Mesothelial cell of epicardium (in vitro differentiated cells): ENCODE measurements around the gene NSG1. TPM values are rescaled to one million over a fixed set of nuclear protein-coding genes. Genes with fewer than 3 reads are reported as not detected.

Experiments
- DNase-seq, 2 experiments: peaks; one replicate each; pipeline ENCODE4 v3.0.0; 2021; ENCODE audit warnings: low spot score in 2 of 2; ENCODE audit not compliant: unreplicated experiment in 2 of 2
- H3K27ac Mint-ChIP-seq: 2 replicates; pipeline ENCODE4 v1.8.0; 2021; ENCODE audit warnings: mixed read lengths
- H3K27me3 Mint-ChIP-seq: 2 replicates; pipeline ENCODE4 v1.8.0; 2021; ENCODE audit warnings: low read depth, mixed read lengths
- H3K36me3 Mint-ChIP-seq: 2 replicates; pipeline ENCODE4 v1.8.0; 2021; ENCODE audit warnings: mixed read lengths
- H3K4me1 Mint-ChIP-seq: 2 replicates; pipeline ENCODE4 v1.8.0; 2021; ENCODE audit warnings: mixed read lengths
- H3K4me3 Mint-ChIP-seq: 2 replicates; pipeline ENCODE4 v1.8.0; 2021; ENCODE audit warnings: mild to moderate bottlenecking, moderate library complexity, mixed read lengths
- H3K9me3 Mint-ChIP-seq: 2 replicates; pipeline ENCODE4 v1.8.0; 2021; ENCODE audit warnings: mixed read lengths
- CTCF ChIP-seq: fragments of 200-600 bp; sonication (generic); IDR thresholded peaks from one replicate; pipeline ENCODE4 v1.5.0; 2021; ENCODE audit warnings: antibody characterized with exemption; ENCODE audit not compliant: unreplicated experiment
- total RNA-seq: library from RNA; stranded (reverse); gene quantifications from 3 replicates; pipeline ENCODE4 v1.2.1, GENCODE V29; 2021

NSG1 gene
- total RNA-seq, 1 donor from 2014 or later, result 45.8 TPM

- Mint-ChIP-seq H3K27me3 (peaks cover 3% of the 10 kb centered on the region), H3K36me3 (no peaks in the 10 kb centered on the region), H3K4me3 (peak overlapping the region; percentile 20), H3K27ac (peak overlapping the region; percentile 92), H3K4me1 (peaks cover 13% of the 10 kb centered on the region), H3K9me3 (no peaks in the 10 kb centered on the region)
- DNase-seq, result no peak
- TF ChIP-seq CTCF, result no peak
Measured at GRCh38 chr4:4356106-4357041, 30.5 kb upstream of the NSG1 start.

- Mint-ChIP-seq H3K27ac (no peak overlapping the region), H3K4me1 (peaks cover 13% of the 10 kb centered on the region), H3K27me3 (peaks cover 3% of the 10 kb centered on the region), H3K36me3 (peaks cover 2% of the 10 kb centered on the region), H3K4me3 (no peak overlapping the region), H3K9me3 (peaks cover 3% of the 10 kb centered on the region)
- no peak for DNase-seq
- TF ChIP-seq CTCF, result no peak
Measured at GRCh38 chr4:4358093-4358854, 28.6 kb upstream of the NSG1 start.

- Mint-ChIP-seq H3K27me3 (peaks cover 1% of the 10 kb centered on the region), H3K27ac (no peak overlapping the region), H3K9me3 (peaks cover 18% of the 10 kb centered on the region), H3K4me1 (peaks cover 6% of the 10 kb centered on the region), H3K4me3 (no peak overlapping the region), H3K36me3 (peaks cover 2% of the 10 kb centered on the region)
- TF ChIP-seq CTCF, result no peak
- DNase-seq, result no peak
Measured at GRCh38 chr4:4361883-4362282, 25.0 kb upstream of the NSG1 start.

GRCh38 chr4:4362991-4363697 lies 23.8 kb upstream of the NSG1 start:
- H3K36me3 Mint-ChIP-seq, result peaks cover 2% of the 10 kb centered on the region
- no peak overlapping the region for H3K27ac Mint-ChIP-seq
- H3K4me1 Mint-ChIP-seq, result peaks cover 4% of the 10 kb centered on the region
- no peak for DNase-seq
- H3K27me3 Mint-ChIP-seq, result peaks cover 1% of the 10 kb centered on the region
- no peak overlapping the region for H3K4me3 Mint-ChIP-seq
- no peak for TF ChIP-seq CTCF
- peaks cover 20% of the 10 kb centered on the region for H3K9me3 Mint-ChIP-seq

GRCh38 chr4:4364061-4364460 lies 22.8 kb upstream of the NSG1 start:
- DNase-seq, result no peak
- H3K9me3 Mint-ChIP-seq, result peaks cover 20% of the 10 kb centered on the region
- H3K27ac Mint-ChIP-seq, result no peak overlapping the region
- H3K36me3 Mint-ChIP-seq, result peaks cover 2% of the 10 kb centered on the region
- TF ChIP-seq CTCF, result no peak
- H3K4me1 Mint-ChIP-seq, result peaks cover 4% of the 10 kb centered on the region
- H3K27me3 Mint-ChIP-seq, result peaks cover 1% of the 10 kb centered on the region
- H3K4me3 Mint-ChIP-seq, result no peak overlapping the region
